Hematopoietic multipotent progenitor cell treated with erythropoietin and hydrocortisone succinate and interleukin-3 and kit ligand, for 4 days (in vitro differentiated cells): Measurements from ENCODE around the gene CFAP61.
A peak's percentile ranks its signal among the peaks of the same experiment; 100 is the strongest.

Source experiments
- DNase-seq: peaks from one replicate; pipeline ENCODE4 v3.0.0-alpha.2; 2015

Gene CFAP61

DNA sequence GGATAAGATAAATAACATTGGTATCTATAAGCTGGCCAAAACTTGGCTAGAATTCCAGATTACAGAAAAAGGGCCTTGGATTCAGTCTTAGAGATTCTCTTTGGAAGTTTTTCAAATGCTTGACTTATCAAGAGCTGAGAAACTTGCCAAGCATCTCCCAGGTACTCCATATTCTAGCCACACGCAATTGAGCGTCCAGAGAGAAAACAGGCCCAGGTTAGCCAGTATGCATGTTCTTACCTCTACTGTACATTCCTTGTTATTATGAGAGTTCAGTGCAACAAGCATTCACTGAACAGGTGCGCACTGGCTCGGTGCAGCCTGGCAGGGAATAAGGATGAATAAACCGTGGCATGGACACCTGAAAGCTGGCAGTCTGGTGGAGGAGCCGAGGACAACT is 13.7 kb upstream of the CFAP61 start:
- no peak for DNase-seq

- DNase-seq, result no peak
These were observed 12.5 kb upstream of the CFAP61 start for GRCh38 chr20:20039752-20040387.

GRCh38 chr20:20051767-20052073 is 612 bp upstream of the CFAP61 start:
- DNase-seq, result no peak

GRCh38 chr20:20060234-20060998 is 8.1 kb downstream of the CFAP61 start:
- DNase-seq, result peak; percentile 38

DNA sequence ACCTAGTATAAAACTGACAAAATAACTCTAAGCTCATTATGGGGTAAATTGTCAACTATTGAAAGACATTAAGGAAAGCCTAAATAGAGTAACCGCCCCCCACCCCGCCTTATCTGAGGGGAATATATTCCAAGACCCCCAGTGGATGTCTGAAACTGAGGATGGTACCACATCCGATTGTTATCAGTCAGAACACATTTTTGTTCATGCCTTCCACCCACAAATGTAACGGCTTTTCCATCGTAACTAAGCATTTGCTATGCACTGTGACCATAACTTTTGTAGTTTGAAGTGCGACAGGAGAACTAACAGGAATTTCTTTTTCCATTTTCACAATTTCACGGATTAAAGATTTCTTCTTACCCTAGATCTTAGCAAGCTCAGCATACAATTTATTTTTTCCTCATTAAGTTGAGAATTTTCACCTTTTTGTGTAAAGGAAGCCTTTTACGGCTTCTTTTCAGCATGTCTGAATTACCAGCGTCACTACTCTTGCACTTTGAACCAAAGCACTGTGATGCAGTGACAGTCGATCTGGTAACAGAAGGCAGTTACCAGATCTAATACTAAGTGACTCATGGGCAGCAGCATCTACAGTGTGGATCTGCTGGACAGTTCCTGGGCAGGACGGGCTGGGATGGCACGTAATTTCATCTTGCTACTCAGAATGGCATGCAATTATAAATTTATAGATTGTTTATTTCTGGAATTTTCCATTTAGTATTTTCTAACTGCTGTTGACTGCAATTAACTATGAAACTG is 11.8 kb downstream of the CFAP61 start:
- no peak for DNase-seq

- no peak for DNase-seq
These were observed 13.0 kb downstream of the CFAP61 start for GRCh38 chr20:20065361-20065760.

- DNase-seq, result peak; percentile 30
These were observed 18.8 kb downstream of the CFAP61 start for GRCh38 chr20:20070871-20071726.

DNA sequence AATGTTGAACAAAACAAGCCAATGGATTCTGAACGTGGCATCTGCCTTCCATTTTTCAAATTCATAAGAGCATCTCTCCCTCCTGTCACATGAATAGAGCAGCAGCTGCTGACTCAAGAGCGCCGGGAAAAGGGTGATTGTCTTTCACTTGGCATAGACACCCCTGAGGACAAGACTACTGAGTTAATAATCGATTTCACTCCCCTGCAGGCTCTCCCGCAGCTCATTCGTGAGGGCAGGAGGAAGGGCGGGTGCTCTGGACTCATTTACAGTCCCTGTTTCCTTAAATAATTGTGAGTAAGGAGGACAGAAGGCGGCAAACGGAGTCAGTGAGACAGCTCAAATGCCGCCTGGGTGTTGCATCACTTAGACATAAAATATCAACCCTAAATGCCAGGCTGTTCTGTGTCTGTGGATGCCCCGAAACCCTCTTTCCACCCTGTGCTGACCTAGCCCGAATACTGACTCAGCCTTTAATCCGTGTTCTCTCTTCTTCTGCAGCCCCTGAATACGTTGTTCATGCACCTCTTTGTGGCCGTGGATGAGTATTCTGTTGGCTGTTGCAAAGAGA is 21.6 kb downstream of the CFAP61 start:
- no peak for DNase-seq

DNA sequence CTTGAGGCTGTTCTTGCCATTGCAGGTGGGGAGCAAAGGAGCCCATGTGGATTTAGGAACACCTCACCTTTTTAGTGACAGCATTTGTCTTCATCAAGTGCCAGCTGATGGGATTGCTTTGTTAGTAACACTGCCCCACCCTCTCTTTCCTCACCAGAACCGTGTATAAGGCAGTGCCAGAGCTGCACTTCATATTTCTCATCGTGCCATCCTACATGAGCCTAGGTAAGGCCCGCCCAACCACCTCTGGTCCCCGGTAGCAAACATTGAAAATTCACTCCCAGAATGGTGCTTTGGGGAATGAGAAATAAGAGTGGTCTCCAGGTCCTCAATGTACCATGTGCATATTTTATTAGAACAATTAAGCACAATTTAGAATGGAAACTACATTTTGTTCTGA is 22.7 kb downstream of the CFAP61 start:
- DNase-seq, result no peak

DNA sequence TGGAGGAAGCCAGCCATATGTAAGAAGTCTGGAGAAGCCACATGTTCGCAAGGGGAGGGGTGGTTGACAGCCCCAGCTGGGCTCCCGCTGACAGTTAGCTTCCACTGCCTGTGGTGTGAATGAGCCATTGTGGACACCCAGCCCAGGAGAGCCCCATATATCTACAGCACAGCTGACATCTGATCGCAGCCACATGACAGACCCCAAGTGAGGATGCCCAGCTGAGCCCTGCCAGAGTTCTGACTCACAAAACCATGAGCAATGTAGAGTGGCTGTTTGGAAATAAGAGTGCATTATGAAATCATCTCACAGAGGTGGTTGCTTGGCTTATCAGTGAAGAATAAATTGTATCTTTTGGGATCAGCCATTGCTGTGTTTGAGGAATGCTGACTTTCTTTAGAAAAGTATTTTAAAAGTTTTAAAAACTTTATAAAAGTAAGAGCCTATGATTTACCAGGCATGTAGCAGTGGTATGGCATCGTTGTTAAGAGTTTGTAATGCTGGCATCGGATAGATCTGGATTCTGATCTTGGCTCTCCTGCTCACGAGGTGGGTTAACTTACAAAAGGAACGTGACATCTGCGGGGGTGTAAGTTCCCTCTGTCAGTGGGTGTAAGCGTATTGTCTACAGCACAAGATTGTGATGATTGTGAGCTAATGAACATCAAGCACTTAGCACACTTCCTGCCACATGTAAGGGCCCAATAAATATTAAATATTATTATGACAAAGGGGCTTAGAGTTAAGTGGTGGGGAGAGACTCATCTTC is 24.1 kb downstream of the CFAP61 start:
- DNase-seq, result no peak

DNA sequence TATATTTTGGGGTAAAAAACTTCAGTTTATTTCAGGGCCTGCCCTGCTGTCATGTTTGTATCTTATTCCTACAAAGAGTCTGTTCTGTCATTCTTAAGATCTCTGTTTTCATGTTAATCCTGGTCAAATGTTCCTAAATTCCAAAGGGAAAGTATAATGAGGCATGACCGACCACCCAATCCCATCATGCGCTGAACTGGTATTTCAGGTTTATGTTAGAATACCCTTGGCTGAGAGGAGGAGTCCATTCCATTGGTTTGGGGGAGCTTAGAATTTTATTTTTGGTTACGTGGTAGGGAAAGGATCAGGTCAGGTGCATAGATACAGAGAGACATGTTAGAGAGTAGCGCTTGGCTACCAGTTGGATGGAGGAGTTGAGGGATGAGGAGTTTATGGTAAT is 25.7 kb downstream of the CFAP61 start:
- no peak for DNase-seq

DNA sequence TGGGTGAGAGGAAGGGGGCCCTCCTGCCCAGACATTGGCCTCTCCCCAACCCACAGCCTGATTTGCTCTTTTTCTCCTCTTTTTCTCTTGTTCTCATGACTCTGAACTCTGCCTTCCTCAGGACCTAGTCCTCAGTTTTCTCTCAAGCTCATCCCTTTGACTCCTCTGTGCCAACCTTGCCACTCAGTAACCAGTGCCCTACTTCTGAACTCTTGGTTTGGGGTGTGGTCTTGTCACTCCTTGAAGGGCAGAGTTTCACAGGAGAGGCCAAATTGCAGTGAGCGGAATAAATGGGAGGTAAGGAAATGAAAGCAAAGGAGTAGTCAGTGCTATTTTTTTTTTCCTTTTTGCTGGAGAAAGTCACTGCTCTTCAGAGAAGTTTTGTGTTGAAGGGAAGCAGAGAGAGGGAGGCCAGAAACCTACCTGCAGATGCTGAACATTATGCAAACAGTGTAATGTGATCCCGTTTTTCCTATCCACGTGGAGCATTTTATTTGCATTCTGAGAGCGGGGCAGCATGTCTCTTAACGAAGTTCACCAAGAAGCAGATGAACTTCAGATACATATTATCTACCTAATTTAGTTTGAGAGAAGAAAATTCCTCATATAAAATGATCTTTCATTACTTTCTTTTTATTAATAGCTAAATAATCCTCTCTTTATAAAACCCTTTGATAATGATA is 26.9 kb downstream of the CFAP61 start:
- DNase-seq, result no peak

DNA sequence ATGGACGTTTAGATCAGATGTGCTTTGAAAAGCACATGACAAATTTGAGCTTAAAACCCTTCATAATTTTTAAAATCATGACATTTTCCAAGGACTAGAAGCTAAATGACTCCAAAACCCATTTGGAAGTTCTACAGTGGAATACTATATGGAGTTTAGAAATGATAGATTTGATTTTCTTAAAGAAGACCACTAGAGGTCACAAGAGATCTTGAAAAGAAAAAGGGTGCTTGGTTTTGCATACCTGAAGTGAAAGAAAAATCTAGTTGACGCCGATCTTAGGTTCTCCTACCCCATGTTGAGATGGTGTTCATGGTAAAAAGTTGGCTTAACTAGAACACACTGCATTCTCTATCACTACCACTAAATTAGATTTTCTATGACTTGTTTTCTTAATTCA is 31.5 kb downstream of the CFAP61 start:
- DNase-seq, result peak; percentile 75

- DNase-seq, result no peak
These were observed 32.0 kb downstream of the CFAP61 start for GRCh38 chr20:20084296-20084752.

DNA sequence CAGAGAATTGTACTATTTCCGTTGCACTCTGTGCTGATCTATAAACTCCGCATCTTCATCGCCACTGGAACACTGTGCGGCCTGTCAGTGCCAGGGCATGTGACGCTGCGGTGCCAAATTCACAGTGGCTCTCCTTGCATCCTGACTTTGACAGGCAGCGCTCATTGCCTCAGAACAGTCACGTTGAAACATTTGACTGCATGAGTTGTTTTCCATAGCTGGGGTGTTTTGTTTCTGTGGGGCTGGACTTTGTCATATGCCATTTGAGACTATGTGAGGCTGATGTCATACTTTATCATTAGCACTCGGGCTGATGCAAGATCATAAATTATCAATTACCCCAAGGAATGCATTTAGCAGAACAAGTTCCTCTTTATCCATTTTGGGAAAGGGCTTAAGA is 32.7 kb downstream of the CFAP61 start:
- no peak for DNase-seq

GRCh38 chr20:20085812-20086211 is 33.5 kb downstream of the CFAP61 start:
- no peak for DNase-seq

DNA sequence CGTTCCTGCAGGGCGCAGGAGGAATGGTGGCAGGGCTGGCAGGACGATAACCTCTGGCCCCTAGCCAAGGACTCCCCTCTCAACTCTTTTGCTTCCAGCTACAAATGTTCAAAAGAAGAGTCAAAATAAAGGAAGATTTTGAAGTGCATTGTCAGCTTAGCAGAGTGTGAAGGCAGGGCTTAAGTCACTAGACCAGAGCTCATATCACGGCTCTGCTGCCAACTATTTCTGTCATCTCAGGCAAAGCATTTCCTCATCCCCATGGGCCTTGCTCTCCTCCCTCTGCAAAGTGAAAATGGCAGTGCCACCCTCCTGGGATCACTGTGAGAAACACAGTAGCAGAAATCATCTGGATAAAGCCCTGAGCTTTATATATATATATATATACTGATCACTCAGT is 36.7 kb downstream of the CFAP61 start:
- no peak for DNase-seq

GRCh38 chr20:20089939-20090338 is 37.6 kb downstream of the CFAP61 start:
- DNase-seq, result no peak

GRCh38 chr20:20092827-20093226 is 40.5 kb downstream of the CFAP61 start:
- DNase-seq, result no peak

DNA sequence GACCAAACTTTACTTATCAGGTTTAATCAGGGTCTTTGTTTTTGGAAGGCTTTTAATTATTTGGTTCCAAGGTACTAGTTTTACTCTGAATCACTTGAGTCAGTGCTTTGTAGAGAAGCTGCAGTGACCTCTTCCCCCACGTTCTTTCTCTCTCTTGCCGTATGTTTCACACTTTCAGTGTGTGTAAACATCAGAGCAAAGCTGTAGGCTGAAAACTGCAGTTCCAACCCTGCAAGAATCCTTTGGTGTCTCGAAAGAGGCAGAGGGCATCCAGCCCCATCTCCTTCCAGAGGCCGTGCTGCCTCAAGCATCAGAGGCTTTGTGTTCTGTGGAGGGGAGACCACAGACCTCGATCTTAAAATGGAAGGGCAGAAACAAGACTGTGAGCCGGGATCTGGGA is 42.1 kb downstream of the CFAP61 start:
- no peak for DNase-seq
